SU-DHL-6 (cell line): ENCODE data around the gene RNF6.
"Not testable (repeated sequence)": the region's sequence is repeated elsewhere in the genome, so short reads cannot be mapped to it uniquely, and the experiment has no call there.

Experiments
- H2AFZ ChIP-seq: fragments of 200-600 bp; sonication (generic); 2 replicates; pipeline ENCODE4 v1.6.1; 2014; ENCODE audit warnings: low read depth, mild to moderate bottlenecking, moderate library complexity, mixed read lengths, antibody characterized with exemption, low read length; ENCODE audit not compliant: severe bottlenecking
- H3F3A ChIP-seq: fragments of 200-600 bp; shearing (Covaris generic); 2 replicates; pipeline ENCODE4 v1.6.0; 2016; ENCODE audit warnings: antibody characterized with exemption, mild to moderate bottlenecking; ENCODE audit not compliant: insufficient read depth
- H3K27ac ChIP-seq: fragments of 200-600 bp; sonication (generic); 2 replicates; pipeline ENCODE4 v1.5.1; 2016; ENCODE audit warnings: low read depth, mild to moderate bottlenecking, low read length, moderate library complexity, mixed read lengths
- H3K27me3 ChIP-seq: fragments of 200-600 bp; sonication (generic), shearing (Covaris generic); 2 replicates; pipeline ENCODE4 v1.6.0; 2014; ENCODE audit warnings: mild to moderate bottlenecking, low read length
- H3K36me3 ChIP-seq: fragments of 200-600 bp; sonication (generic); 2 replicates; pipeline ENCODE4 v1.6.1; 2014; ENCODE audit warnings: mild to moderate bottlenecking, low read length, mixed read lengths
- H3K4me2 ChIP-seq: fragments of 300-600, 200-600 bp; shearing (Covaris generic), sonication (generic); 2 replicates; pipeline ENCODE4 v1.6.0; 2014; ENCODE audit warnings: low read length, low read depth, mild to moderate bottlenecking; ENCODE audit not compliant: poor library complexity, severe bottlenecking
- H3K4me3 ChIP-seq: fragments of 200-600 bp; sonication (generic); 2 replicates; pipeline ENCODE4 v1.5.1; 2014; ENCODE audit warnings: antibody characterized with exemption, low read length, mild to moderate bottlenecking, mixed read lengths; ENCODE audit not compliant: insufficient read depth, poor library complexity, severe bottlenecking
- H3K79me2 ChIP-seq: fragments of 200-600 bp; sonication (generic); 2 replicates; pipeline ENCODE4 v1.6.1; 2014; ENCODE audit warnings: mild to moderate bottlenecking, low read length, moderate library complexity; ENCODE audit not compliant: insufficient read depth
- H3K9ac ChIP-seq: fragments of 200-600 bp; sonication (generic); 2 replicates; pipeline ENCODE4 v1.7.0; 2014; ENCODE audit warnings: mild to moderate bottlenecking, low read length
- H3K9me2 ChIP-seq: fragments of 200-600 bp; sonication (generic); replicated peaks from 2 replicates; pipeline ENCODE4 v1.6.1; 2014; ENCODE audit warnings: low read length; ENCODE audit not compliant: insufficient read depth
- H3K9me3 ChIP-seq: fragments of 200-600 bp; sonication (generic); 2 replicates; pipeline ENCODE4 v1.6.1; 2014; ENCODE audit warnings: low read length, mixed read lengths; ENCODE audit not compliant: insufficient read depth
- H4K20me1 ChIP-seq: fragments of 200-600 bp; sonication (generic); 2 replicates; pipeline ENCODE4 v1.6.1; 2014; ENCODE audit warnings: low read depth, mild to moderate bottlenecking, antibody characterized with exemption, low read length, moderate library complexity, mixed read lengths
- CTCF ChIP-seq: fragments of 200-600 bp; sonication (generic); IDR thresholded peaks from one replicate; pipeline ENCODE4 v1.5.1; 2017; ENCODE audit warnings: antibody characterized with exemption, mild to moderate bottlenecking, low read length, moderate library complexity; ENCODE audit not compliant: insufficient read depth, poor library complexity, severe bottlenecking
- EZH2phosphoT487 ChIP-seq: fragments of 200-600 bp; sonication (generic), shearing (Covaris generic); conservative IDR thresholded peaks from 2 replicates; pipeline ENCODE4 v1.6.1; 2018; ENCODE audit warnings: mild to moderate bottlenecking, antibody characterized with exemption, low read length, moderate library complexity, mixed read lengths

The RNF6 gene

GRCh38 chr13:26253262-26253786 lies 31.2 kb upstream of the RNF6 start:
- Histone ChIP-seq H3K9ac (peak overlapping the region; percentile 74), H4K20me1 (peaks cover 24% of the 10 kb centered on the region), H3K4me3 (peak overlapping the region; percentile 93), H3K79me2 (peaks cover 39% of the 10 kb centered on the region), H3F3A (no peaks in the 10 kb centered on the region; the same call in 1 of the 2 replicates), H3K4me2 (peak overlapping the region; percentile 88), H2AFZ (peak overlapping the region; percentile 97), H3K9me2 (no peaks in the 10 kb centered on the region), H3K36me3 (no peaks in the 10 kb centered on the region), H3K9me3 (no peaks in the 10 kb centered on the region), H3K27me3 (no peaks in the 10 kb centered on the region), H3K27ac (peak overlapping the region; percentile 83)
- no peak for TF ChIP-seq CTCF
- no peak for TF ChIP-seq EZH2phosphoT487

GRCh38 chr13:26252006-26252405 lies 29.9 kb upstream of the RNF6 start:
- H3K9ac ChIP-seq, H3F3A ChIP-seq, H3K4me3 ChIP-seq, H3K9me2 ChIP-seq, H3K4me2 ChIP-seq, H2AFZ ChIP-seq, H3K27me3 ChIP-seq, H3K9me3 ChIP-seq, H3K36me3 ChIP-seq, H3K27ac ChIP-seq: not testable (repeated sequence)
- H4K20me1 ChIP-seq = peaks cover 17% of the 10 kb centered on the region
- H3K79me2 ChIP-seq = peaks cover 26% of the 10 kb centered on the region

- peaks cover 2% of the 10 kb centered on the region for H3K79me2 ChIP-seq
- H4K20me1 ChIP-seq = no peaks in the 10 kb centered on the region
- H3K9me2 ChIP-seq = no peaks in the 10 kb centered on the region
- H3K4me2 ChIP-seq = no peak overlapping the region
- H3K36me3 ChIP-seq = no peaks in the 10 kb centered on the region
- no peaks in the 10 kb centered on the region for H3K27me3 ChIP-seq
- H3F3A ChIP-seq = no peaks in the 10 kb centered on the region
- TF ChIP-seq EZH2phosphoT487 (no peak), CTCF (no peak)
- H3K4me3 ChIP-seq = no peak overlapping the region
- no peak overlapping the region for H3K27ac ChIP-seq
- no peak overlapping the region for H3K9ac ChIP-seq
- no peak overlapping the region for H2AFZ ChIP-seq
- no peaks in the 10 kb centered on the region for H3K9me3 ChIP-seq
Measured at GRCh38 chr13:26249551-26249950, 27.4 kb upstream of the RNF6 start.

GRCh38 chr13:26247608-26248007 lies 25.5 kb upstream of the RNF6 start:
- no peak overlapping the region for H3K9ac ChIP-seq
- H3K4me2 ChIP-seq = no peak overlapping the region
- H3K9me3 ChIP-seq = 0 out of 2 replicates have a peak, but pooled peaks cover 3% of the 10 kb centered on the region
- no peaks in the 10 kb centered on the region for H3F3A ChIP-seq
- TF ChIP-seq EZH2phosphoT487 = no peak
- no peak for TF ChIP-seq CTCF
- no peaks in the 10 kb centered on the region for H4K20me1 ChIP-seq
- no peaks in the 10 kb centered on the region for H3K36me3 ChIP-seq
- no peak overlapping the region for H3K4me3 ChIP-seq
- no peaks in the 10 kb centered on the region for H3K79me2 ChIP-seq
- no peak overlapping the region for H2AFZ ChIP-seq
- no peaks in the 10 kb centered on the region for H3K9me2 ChIP-seq
- no peak overlapping the region for H3K27ac ChIP-seq
- no peaks in the 10 kb centered on the region for H3K27me3 ChIP-seq
